HepG2 (cell line): ENCODE data around the gene KTN1. TPM values are rescaled to one million over a fixed set of nuclear protein-coding genes. Genes with fewer than 3 reads are reported as not detected.

ENCODE experiments used
- ATAC-seq: fragments of 200-7000 bp; cut with Tn5 transposase; 3 replicates; pipeline ENCODE4 v1.9.1; 2020; ENCODE audit warnings: mild to moderate bottlenecking, moderate library complexity
- BruUV-seq: library from RNA; stranded (reverse); fragments of 400-500 nt; replicated peaks from 2 replicates; lab custom pipeline; 2021; lab: Mats Ljungman, UMichigan
- CTCF ChIA-PET: fragments of 300-600 bp; formaldehyde crosslinking; extraction: SDS; loops from one replicate; lab custom pipeline; 2021; ENCODE audit warnings: low total read pairs, inconsistent platforms, low intra/inter-chr PET ratio; lab: Yijun Ruan, JAX
- POLR2A ChIA-PET: fragments of 350-600 bp; sonication (Branson Sonifier 250); formaldehyde crosslinking; loops from one replicate; lab custom pipeline; 2020; ENCODE audit warnings: antibody characterized with exemption, inconsistent platforms; lab: Yijun Ruan, JAX
- DNase-seq: peaks from one replicate; pipeline ENCODE4 v3.0.0-alpha.2; 2015; ENCODE audit warnings: low spot score
- FAIRE-seq: peaks from 3 replicates; lab custom pipeline; 2011; peaks lifted over from hg19 to GRCh38; lab: Jason Lieb, UNC
- H2AFZ ChIP-seq: one replicate; pipeline ENCODE4 v1.6.1; 2011; ENCODE audit warnings: low read length, inconsistent platforms
- H3K27ac ChIP-seq: fragments of 300-600 bp; 3 replicates; pipeline ENCODE4 v1.8.0; 2011; ENCODE audit warnings: mixed run types, mild to moderate bottlenecking, mixed read lengths, low read length, inconsistent platforms; ENCODE audit not compliant: insufficient read depth; ENCODE audit errors: extremely low read length
- H3K27me3 ChIP-seq, 2 experiments: fragments of 200-600 bp in 1 of 2; 2 replicates in 1 of 2; 3 replicates in 1 of 2; pipeline versions ENCODE4 v1.6.0 to v1.8.0; 2011; ENCODE audit warnings: low read length in 2 of 2, mild to moderate bottlenecking in 2 of 2, moderate library complexity in 2 of 2, inconsistent platforms in 1 of 2; ENCODE audit not compliant: insufficient read depth in 2 of 2, control insufficient read depth in 1 of 2
- H3K36me3 ChIP-seq, 2 experiments: fragments of 200-600 bp in 1 of 2; replicated peaks in 1 of 2; 2 replicates in 1 of 2; 3 replicates in 1 of 2; pipeline versions ENCODE4 v1.5.1 to v1.8.0; 2011; ENCODE audit warnings: low read length in 2 of 2, inconsistent platforms in 1 of 2; ENCODE audit not compliant: insufficient read depth in 2 of 2, control insufficient read depth in 1 of 2
- H3K4me1 ChIP-seq: 2 replicates; pipeline ENCODE4 v1.5.1; 2012; ENCODE audit warnings: low read length, inconsistent platforms; ENCODE audit not compliant: insufficient read depth
- H3K4me2 ChIP-seq: 2 replicates; pipeline ENCODE4 v1.6.0; 2011; ENCODE audit warnings: low read depth, low read length, inconsistent platforms
- H3K4me3 ChIP-seq, 3 experiments: fragments of 200-600 bp in 1 of 3; sonication (generic), shearing (Covaris generic) in 1 of 3; replicated peaks in 1 of 3; 2 replicates each; pipeline ENCODE4 v1.5.1; 2011 to 2016; ENCODE audit warnings: low read length in 3 of 3, inconsistent platforms in 2 of 3, low read depth in 2 of 3, mild to moderate bottlenecking in 2 of 3, control low read depth in 1 of 3, mixed read lengths in 1 of 3; ENCODE audit not compliant: insufficient read depth in 1 of 3
- H3K79me2 ChIP-seq: one replicate; pipeline ENCODE4 v1.6.1; 2011; ENCODE audit warnings: low read length, inconsistent platforms; ENCODE audit not compliant: insufficient read depth
- H3K9ac ChIP-seq: 2 replicates; pipeline ENCODE4 v1.6.0; 2011; ENCODE audit warnings: mild to moderate bottlenecking, low read depth, low read length, inconsistent platforms; ENCODE audit not compliant: insufficient read depth
- H3K9me3 ChIP-seq: 2 replicates; pipeline ENCODE4 v1.5.1; 2012; ENCODE audit warnings: mild to moderate bottlenecking, low read length
- H4K20me1 ChIP-seq: 2 replicates; pipeline ENCODE4 v1.6.0; 2011; ENCODE audit warnings: inconsistent platforms, mild to moderate bottlenecking, low read length, moderate library complexity; ENCODE audit not compliant: insufficient read depth
- DNMT1 ChIP-seq: sonication (generic); formaldehyde crosslinking; IDR thresholded peaks from 2 replicates; pipeline ENCODE4 v1.5.1; 2020; ENCODE audit warnings: mild to moderate bottlenecking, missing genetic modification reagents
- GFI1 ChIP-seq: sonication (generic); formaldehyde crosslinking; IDR thresholded peaks from 2 replicates; pipeline ENCODE4 v1.5.0; 2020; ENCODE audit warnings: missing genetic modification reagents, mild to moderate bottlenecking, borderline replicate concordance
- LBX2 ChIP-seq: sonication (generic); formaldehyde crosslinking; IDR thresholded peaks from 2 replicates; pipeline ENCODE4 v1.5.0; 2020; ENCODE audit warnings: missing genetic modification reagents, mild to moderate bottlenecking, borderline replicate concordance
- RFX3 ChIP-seq: IDR thresholded peaks from 2 replicates; pipeline ENCODE4 v1.6.1; 2016; ENCODE audit warnings: missing biosample characterization, missing genetic modification reagents
- SP140L ChIP-seq: sonication (generic); formaldehyde crosslinking; IDR thresholded peaks from 2 replicates; pipeline ENCODE4 v1.4.0; 2020; ENCODE audit warnings: missing genetic modification reagents, borderline replicate concordance
- ZNF230 ChIP-seq: sonication (generic); formaldehyde crosslinking; IDR thresholded peaks from 2 replicates; pipeline ENCODE4 v1.4.0; 2020; ENCODE audit warnings: mild to moderate bottlenecking, missing genetic modification reagents
- ZNF777 ChIP-seq: sonication (generic); formaldehyde crosslinking; IDR thresholded peaks from 2 replicates; pipeline ENCODE4 v1.4.0; 2020; ENCODE audit warnings: missing genetic modification reagents
- WGBS: methylation state at CpG from one replicate; pipeline ENCODE4 v1.1.6; 2017; ENCODE audit warnings: low lambda C conversion rate; 5-methylcytosine and 5-hydroxymethylcytosine counted together
- in situ Hi-C: cut with HindIII; loops from 2 replicates; pipeline ENCODE4 v1.10.0; 2017; ENCODE audit warnings: low pct_unique_long_range_greater_than_20kb; ENCODE audit not compliant: extremely low pct_ligation_motif_present
- intact Hi-C: fragments of 100-400 bp; cut with micrococcal nuclease; formaldehyde crosslinking; loops from one replicate; pipeline ENCODE4 v1.10.0; 2022; ENCODE audit not compliant: unreplicated experiment
- polyA plus RNA-seq, 8 experiments: library from polyadenylated mRNA; depleted of rRNA in 3 of 8; stranded (reverse) in 7 of 8; unstranded in 1 of 8; fragments of >200 nt; fragmentation: Illumina TruSeq in 4 of 8; extraction: Trizol in 4 of 8; gene quantifications; 2 replicates each; pipeline versions ENCODE4 v1.2.1 to v1.2.3, GENCODE V29; 2011 to 2016; ENCODE audit warnings: low read depth in 4 of 8, missing spikeins in 1 of 8, mixed read lengths in 1 of 8; ENCODE audit not compliant: insufficient read depth in 1 of 8
- total RNA-seq, 5 experiments: library from RNA; depleted of rRNA; stranded (reverse); fragments of >200 nt; fragmentation: Illumina TruSeq; extraction: Trizol; gene quantifications; 2 replicates each; pipeline ENCODE4 v1.2.3, GENCODE V29; 2016; ENCODE audit warnings: low read depth in 1 of 5
- TF ChIP-seq, protein P1 (sequence below): sonication (generic); formaldehyde crosslinking; conservative IDR thresholded peaks from 2 replicates; pipeline ENCODE4 v1.4.0; 2020; ENCODE audit warnings: missing genetic modification reagents
- TF ChIP-seq, protein P2 (sequence below): sonication (generic); formaldehyde crosslinking; IDR thresholded peaks from 2 replicates; pipeline ENCODE4 v1.5.0; 2020; ENCODE audit warnings: mild to moderate bottlenecking, missing genetic modification reagents

KTN1 gene
- total and polyA plus RNA-seq, 2 of the 13 experiments (the other 11 are each of a cell fraction or from before 2014, with no cell fraction given): 60.6 to 169 TPM

DNA sequence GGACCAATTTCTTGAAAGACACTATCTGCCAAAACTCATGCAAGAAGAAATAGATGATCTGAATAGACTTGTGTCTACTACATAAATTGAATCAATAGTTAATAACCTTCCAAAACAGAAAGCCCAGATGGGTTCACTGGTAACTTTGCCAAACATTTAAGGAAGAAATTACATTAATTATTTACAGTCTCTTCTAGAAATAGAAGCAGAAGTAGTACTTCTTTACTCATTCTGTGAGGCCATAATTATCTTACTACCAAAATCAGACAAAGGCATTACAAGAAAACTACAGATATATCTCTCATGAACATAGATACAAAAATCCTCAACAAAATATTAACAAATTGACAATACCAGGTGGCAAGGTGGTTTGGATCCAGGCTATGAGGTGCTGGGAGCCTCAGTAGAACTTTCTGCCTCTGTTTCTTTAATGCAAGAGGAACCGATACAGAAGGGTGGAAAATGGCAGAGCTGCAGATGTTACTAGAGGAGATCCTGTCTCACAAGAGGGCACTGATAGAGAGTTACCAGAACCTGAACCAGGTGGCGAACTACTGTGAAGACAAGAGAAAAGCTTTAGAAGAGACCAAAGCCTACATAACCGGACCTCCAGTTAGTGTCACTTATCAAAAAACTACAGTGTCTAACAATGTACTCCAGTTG, 33.7 kb upstream of the KTN1 start (continued):
- TF ChIP-seq, protein P1, sequence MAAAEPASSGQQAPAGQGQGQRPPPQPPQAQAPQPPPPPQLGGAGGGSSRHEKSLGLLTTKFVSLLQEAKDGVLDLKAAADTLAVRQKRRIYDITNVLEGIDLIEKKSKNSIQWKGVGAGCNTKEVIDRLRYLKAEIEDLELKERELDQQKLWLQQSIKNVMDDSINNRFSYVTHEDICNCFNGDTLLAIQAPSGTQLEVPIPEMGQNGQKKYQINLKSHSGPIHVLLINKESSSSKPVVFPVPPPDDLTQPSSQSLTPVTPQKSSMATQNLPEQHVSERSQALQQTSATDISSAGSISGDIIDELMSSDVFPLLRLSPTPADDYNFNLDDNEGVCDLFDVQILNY (CRISPR knock-in tag): no peak

DNA sequence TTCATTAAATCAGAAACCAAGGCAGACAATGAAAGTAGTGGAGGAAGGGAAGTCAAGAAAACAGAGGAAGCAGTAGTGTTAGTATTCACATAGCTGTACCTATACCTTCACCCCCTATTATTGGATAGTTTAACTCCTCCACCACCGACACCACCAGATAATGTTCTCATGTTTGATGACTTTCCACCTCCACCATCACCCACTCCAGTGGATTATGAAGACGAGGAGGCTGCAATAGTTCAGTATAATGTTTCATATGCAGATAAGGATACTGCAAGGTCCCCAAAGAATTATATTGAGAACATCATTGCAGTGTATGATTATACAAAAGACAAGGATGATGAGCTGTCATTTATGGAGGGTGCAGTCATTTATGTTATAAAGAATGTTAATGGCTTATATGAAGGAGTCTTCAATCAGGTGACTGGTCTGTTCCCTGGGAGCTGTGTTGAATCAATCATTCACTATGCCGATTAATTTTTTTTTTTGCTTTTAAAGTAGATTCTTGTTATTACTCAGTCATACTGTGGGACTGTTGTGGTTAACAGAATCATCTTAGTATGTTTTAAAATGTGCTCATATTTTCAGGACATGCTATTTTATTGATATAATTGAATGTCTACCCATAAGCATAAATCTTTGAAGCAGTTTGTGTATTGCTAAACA, 32.2 kb upstream of the KTN1 start:
- intact Hi-C loops (no loop called here), in situ Hi-C loops (no loop called here)
- H3K4me1 ChIP-seq: no peaks in the 10 kb centered on the region
- no peaks in the 10 kb centered on the region for H3K79me2 ChIP-seq
- TF ChIP-seq, protein P2, sequence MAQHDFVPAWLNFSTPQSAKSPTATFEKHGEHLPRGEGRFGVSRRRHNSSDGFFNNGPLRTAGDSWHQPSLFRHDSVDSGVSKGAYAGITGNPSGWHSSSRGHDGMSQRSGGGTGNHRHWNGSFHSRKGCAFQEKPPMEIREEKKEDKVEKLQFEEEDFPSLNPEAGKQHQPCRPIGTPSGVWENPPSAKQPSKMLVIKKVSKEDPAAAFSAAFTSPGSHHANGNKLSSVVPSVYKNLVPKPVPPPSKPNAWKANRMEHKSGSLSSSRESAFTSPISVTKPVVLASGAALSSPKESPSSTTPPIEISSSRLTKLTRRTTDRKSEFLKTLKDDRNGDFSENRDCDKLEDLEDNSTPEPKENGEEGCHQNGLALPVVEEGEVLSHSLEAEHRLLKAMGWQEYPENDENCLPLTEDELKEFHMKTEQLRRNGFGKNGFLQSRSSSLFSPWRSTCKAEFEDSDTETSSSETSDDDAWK (CRISPR knock-in tag): no peak
- TF ChIP-seq SP140L (no peak), RFX3 (CRISPR knock-in tag) (no peak), GFI1 (CRISPR knock-in tag) (no peak), ZNF230 (CRISPR knock-in tag) (no peak), ZNF777 (CRISPR knock-in tag) (no peak), DNMT1 (no peak), LBX2 (CRISPR knock-in tag) (no peak)
- H3K27ac ChIP-seq: no peak overlapping the region
- no peak overlapping the region for H2AFZ ChIP-seq
- H3K4me2 ChIP-seq: no peak overlapping the region
- FAIRE-seq: no peak
- no peaks in the 10 kb centered on the region for H3K27me3 ChIP-seq
- BruUV-seq: no TSS peak
- H4K20me1 ChIP-seq: no peaks in the 10 kb centered on the region
- H3K36me3 ChIP-seq: no peaks in the 10 kb centered on the region
- ATAC-seq: no peak
- WGBS: 96% methylated on average over 3 of the region's 3 CpGs
- DNase-seq: no peak
- H3K4me3 ChIP-seq: no peak overlapping the region
- H3K9me3 ChIP-seq: no peaks in the 10 kb centered on the region
- POLR2A ChIA-PET: no interaction called here
- CTCF ChIA-PET: no interaction called here
- H3K9ac ChIP-seq: no peak overlapping the region
